TTC549 (cell line): ENCODE results near the gene NSMCE1.

Source experiments
- FAIRE-seq: peaks from 2 replicates; lab custom pipeline; 2012; peaks lifted over from hg19 to GRCh38; lab: Jason Lieb, UNC

Gene NSMCE1

GRCh38 chr16:27191352-27191924 lies 77.1 kb downstream of the NSMCE1 start:
- FAIRE-seq = no peak

DNA sequence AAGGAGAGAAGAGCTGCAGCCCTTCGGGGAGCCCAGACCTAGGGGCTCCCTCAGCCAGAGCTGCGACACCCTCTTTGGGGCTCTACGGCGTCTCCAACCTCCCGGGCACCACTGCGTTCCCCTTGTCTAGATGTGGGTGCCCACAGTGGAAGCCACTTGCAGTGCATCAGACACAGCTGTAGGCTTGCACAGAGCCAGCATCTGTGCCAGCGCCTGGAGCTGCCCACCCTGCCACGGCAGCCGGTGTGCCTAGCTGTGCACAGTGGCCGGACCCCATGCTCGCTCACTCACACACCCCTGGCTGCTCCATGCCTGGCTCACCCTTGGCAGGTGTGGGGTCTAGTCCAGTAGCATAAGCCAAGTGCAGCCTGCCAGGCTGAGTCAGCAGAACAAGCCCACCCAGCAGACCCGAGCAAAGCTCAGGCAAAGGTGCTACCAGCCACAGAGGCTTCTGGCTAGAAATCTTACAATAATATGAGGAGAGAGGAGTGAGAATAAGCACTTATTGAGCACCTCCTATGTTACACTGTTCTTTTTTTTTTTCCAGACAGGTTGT lies 78.2 kb downstream of the NSMCE1 start:
- no peak for FAIRE-seq

- no peak for FAIRE-seq
Observed at GRCh38 chr16:27189335-27189972, 79.1 kb downstream of the NSMCE1 start.

DNA sequence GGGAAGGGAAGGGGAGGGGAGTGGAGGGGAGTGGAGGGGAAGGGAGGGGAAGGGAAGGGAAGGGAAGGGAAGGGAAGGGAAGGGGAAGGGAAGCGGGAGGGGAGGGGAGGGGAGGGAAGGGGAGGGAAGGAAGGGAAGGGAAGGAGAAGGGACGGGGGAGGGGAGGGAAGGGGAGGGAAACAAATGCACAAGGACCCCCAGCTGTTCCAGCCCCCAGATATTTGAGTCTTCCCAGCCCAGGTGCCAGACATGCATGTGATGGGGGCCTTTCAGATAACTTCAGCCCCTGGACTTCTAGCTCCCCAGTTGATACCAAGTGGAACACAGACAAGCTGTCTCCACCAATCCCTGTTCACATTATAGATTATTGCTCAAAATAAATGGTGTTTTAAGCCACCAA lies 79.9 kb downstream of the NSMCE1 start:
- no peak for FAIRE-seq

GRCh38 chr16:27185776-27186130 lies 82.8 kb downstream of the NSMCE1 start:
- no peak for FAIRE-seq

DNA sequence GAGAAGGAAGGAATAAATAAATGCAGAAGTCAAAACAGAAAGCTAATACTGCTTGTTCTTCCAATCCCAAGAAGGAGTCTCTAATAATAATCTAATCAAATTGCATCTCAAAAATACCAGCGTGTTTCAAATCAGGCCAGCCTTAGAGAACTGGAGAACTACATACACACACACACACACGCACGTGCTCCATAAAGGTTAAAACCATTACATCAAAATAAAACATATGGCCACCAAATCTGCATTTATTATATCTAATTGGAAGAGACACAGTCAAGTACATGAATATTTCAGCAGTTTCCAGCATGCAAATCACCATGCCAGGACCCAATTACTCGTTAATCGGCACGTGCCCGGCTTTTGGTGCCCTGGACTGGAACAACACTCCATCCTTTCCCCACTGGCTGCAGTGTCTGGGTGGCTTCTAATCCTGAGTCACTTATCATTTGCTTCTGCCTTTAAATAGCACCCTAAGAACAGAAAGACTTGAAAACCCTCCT lies 85.6 kb downstream of the NSMCE1 start:
- FAIRE-seq = no peak

GRCh38 chr16:27181019-27181790 lies 87.4 kb downstream of the NSMCE1 start:
- no peak for FAIRE-seq

DNA sequence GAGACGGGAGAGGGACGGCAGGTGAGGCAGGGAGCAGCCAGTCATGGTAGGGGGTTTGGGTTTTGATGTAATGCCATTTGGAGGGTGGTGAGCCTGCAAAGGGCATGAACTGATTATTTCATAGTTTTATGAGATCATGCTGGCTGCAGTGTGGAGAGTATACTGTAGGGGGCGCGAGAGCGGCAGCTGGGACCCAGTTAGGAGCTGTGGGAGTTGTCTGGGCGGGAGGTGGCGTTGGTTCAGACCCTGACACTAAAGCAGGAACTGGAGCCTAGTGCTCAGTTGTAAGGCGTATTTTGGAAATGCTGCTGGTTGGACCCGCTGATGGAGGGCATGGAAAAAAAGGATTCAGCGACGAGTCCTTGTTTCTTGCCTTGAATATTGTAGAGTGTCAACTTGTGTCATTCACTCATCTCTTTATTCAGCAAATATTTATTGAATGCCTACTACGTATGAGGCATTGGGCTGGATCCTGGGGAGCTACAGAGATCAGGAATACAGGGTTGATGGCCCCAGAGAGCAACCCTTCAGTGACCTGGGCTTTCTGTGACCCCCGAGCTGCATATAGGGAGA lies 89.0 kb downstream of the NSMCE1 start:
- no peak for FAIRE-seq

- no peak for FAIRE-seq
Observed at GRCh38 chr16:27177031-27177774, 91.4 kb downstream of the NSMCE1 start.

GRCh38 chr16:27175888-27176287 lies 92.7 kb downstream of the NSMCE1 start:
- FAIRE-seq = no peak
